ENCODE results near the gene SLC25A13.

Gene SLC25A13

GRCh38 chr7:96322847-96323461 is 1.1 kb upstream of the SLC25A13 start:
- DNase-seq (ENCODE audit: low read depth), result no peak

DNA sequence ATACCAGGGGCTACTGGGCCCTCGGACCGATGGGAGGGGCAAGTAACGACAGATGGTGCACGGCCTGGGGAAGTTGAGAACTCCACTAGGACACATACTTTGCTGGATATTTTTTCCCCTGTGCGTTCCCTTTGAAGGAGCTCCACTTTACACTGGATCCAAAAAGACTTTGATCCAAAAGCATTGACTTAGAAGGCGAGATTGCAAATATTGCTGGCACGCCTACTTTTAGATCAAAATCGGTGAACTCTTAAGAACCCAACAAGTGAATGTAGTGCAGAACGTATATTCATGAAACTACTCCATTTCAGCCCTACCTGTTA is 436 bp upstream of the SLC25A13 start:
- no peak for DNase-seq (ENCODE audit: low read depth)

DNA sequence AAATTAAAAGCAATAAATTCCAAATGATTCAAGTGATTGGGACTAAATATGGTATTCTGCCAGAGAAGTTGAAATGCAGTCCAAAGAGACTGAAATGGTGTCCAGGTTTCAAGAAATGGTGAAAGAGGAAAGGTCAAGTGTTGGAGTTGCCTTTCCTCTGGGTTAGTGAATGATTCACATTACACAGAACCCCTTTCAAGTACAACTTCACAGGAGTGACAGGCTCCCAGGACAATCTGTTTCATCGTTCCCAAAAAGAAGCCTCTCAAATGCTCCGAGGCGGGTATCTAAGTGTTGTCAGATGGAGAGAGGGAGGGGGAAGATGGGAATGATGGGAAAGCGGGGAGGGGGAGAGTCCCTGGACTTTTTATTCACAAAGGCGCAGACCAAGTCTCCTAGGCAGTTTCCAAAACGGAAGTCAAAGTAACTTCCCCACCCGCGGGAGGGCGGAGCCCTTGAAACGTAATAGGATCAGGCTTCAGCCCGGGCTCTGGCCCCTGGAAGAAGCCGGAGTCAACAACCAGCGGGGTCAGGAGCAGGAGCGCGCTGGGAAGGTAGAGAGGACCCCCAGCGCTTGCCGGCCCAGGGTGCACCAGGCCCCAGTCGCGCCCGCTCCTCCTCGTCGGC is 754 bp downstream of the SLC25A13 start:
- DNase-seq (ENCODE audit: low read depth), result peak; percentile 69

GRCh38 chr7:96320442-96320841 is 1.5 kb downstream of the SLC25A13 start:
- DNase-seq (ENCODE audit: low read depth), result no peak

- no peak for DNase-seq (ENCODE audit: low read depth)
Observed at GRCh38 chr7:96319439-96319838, 2.5 kb downstream of the SLC25A13 start.

DNA sequence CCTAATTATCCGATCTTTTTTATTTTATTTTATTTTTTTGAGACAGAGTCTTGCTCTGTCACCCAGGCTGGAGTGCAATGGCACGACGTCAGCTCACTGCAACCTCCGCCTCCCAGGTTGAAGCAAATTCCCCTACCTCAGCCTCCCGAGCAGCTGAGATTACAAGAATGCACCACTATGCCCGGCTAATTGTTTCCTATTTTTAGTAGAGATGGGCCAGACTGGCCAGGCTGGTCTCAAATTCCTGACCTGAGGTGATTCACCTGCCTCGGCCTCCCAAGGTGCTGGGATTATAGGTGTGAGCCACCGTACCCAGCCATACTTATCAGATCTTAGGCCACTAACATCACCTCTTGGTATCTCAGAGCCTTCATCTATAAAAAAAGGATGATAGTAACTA is 4.9 kb downstream of the SLC25A13 start:
- no peak for DNase-seq (ENCODE audit: low read depth)

DNA sequence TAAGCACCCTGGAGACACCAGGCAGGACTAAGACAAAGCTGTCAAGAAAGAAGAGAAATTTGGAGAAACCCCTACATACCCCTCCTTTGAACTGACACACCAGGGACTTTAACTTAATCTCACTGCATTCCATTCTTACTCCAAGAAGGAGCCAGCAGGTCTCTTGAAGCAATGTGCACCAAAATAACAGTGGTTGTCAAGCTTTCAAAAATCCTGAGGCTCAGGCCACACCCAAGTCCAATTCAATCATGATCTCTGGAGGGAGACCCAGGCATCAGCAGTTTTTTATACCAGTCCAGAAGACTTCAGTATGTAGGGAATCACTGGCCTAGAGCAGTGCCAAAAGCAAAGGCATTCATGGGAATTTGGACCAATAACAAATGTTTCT is 6.8 kb downstream of the SLC25A13 start:
- DNase-seq (ENCODE audit: low read depth), result no peak

GRCh38 chr7:96314402-96315124 is 7.3 kb downstream of the SLC25A13 start:
- DNase-seq (ENCODE audit: low read depth), result no peak

DNA sequence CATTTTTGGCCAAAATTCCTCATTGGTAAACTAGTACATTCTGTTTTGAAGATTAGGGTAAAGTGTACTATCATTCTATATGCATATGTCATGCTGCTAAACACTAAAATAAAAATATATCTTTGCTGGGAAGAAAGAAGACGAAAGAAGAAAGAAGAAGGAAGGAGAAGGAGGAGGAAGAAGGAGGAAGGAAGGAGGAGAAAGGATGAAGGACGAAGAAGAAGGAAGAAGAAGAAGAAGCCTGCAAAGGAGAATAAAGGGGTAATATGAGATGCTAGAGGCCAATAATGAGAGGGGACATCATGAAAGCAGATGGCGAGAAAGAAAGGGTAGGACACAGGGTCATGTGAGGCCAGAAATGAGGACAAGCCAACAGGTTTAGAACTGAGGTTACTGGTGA is 8.0 kb downstream of the SLC25A13 start:
- DNase-seq (ENCODE audit: low read depth), result no peak

DNA sequence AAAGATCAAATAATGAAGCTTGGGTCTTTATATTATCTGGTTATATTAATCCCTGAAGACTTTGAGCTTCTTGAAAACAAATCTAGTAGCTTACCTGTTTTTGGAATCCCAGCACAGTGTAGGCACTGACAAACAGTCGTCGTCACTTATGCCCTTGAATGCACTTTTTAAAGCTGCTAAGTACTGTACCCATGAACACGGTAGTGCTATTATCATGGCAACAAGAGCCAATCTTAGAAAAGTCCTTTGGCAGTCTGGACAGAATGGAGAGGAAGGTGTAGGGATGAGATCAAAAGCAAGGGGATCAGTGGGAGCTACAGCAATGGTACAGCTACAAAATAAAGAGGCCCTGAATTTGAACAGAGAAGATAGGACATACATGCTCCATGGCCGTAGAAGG is 9.4 kb downstream of the SLC25A13 start:
- DNase-seq (ENCODE audit: low read depth), result no peak

- DNase-seq (ENCODE audit: low read depth), result peak; percentile 18
Observed at GRCh38 chr7:96311967-96312366, 9.9 kb downstream of the SLC25A13 start.

DNA sequence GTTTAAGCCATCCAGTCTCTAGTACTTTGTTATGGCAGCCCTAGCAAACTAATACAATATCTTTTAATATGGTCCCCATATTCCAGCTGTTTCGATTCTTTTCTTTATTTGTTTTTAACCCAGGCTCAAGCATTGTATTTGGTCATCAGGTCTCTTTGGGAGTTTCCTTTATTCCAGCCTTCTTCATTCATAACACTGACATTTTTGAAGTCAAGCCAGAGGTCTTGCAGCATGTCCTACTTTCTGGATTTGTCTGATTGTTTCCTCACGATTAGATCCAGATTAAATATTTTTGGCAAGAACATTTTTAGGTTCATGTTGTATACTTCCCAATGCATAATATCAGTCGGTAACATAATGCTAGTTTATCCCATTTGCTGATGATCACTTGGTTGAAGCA is 11.8 kb downstream of the SLC25A13 start:
- DNase-seq (ENCODE audit: low read depth), result peak; percentile 81

- no peak for DNase-seq (ENCODE audit: low read depth)
Observed at GRCh38 chr7:96308950-96309263, 13.0 kb downstream of the SLC25A13 start.

DNA sequence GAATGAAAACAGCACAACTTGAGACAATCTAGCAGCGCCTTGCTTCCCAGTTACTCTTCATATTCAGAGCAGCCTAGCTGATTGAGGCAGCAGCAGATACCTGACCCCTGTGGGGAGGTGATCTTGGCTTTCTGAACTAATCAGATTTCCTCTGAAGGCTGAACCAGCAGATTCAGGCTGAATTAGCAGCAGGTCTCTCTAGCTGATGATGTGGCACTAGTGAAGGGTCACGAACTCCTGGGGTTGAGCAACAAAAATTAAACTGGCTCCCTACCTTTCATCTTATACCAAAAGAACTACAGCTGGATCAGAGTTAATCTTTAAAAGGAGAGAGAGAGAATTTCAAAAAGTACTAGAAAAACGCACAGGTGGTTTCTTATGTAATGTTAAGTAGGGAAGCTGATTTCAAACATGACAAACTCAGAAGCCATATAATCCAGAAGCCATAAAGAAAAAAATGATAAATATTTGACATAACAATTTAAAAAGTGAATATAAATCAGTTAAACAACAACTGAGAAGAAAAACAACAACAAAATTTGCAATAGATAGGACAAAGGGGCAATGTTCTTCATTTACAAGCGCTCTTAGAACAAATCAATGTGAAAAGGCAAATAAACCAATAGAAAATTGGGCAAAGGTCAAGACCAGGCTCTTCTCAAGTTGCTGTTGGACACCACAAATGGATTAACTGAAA is 13.5 kb downstream of the SLC25A13 start:
- no peak for DNase-seq (ENCODE audit: low read depth)

GRCh38 chr7:96306385-96307125 is 15.3 kb downstream of the SLC25A13 start:
- no peak for DNase-seq (ENCODE audit: low read depth)

- DNase-seq (ENCODE audit: low read depth), result no peak
Observed at GRCh38 chr7:96305915-96306314, 16.0 kb downstream of the SLC25A13 start.

GRCh38 chr7:96304573-96304972 is 17.3 kb downstream of the SLC25A13 start:
- DNase-seq (ENCODE audit: low read depth), result no peak

DNA sequence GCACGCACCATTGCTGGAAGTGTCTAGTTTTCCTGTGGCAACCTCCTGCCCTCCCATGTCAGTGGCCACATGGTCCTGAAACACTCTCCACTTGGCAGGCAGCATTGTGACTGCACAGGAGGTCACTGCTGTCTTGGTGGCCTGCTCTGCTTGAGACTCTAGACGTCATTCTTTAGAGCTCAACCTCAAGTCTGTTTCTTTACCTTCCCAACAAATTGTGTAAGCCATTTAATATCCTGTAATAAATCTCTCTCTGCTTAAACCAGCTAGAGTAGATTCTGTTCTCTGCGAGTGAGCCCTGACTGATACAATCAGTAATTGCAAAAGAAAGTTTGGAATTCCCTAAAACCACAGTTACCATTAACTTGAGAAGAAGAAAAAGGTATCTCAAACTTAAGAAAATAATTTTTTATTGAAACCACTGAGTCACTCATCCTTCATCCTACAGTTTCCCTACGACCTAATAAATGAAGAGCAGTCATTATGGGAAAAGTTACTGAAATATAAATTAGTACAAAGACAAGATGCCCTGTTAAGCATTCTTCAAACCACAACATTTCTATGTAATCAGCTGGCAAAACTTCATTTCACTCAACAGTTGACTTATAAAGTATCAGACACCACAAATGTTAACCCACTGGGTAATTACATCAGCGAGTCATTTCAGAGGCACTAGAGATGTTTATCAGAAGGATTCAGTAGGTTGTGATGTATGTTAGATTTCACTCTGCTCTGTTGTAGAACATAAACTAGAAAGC is 18.0 kb downstream of the SLC25A13 start:
- DNase-seq (ENCODE audit: low read depth), result no peak

DNA sequence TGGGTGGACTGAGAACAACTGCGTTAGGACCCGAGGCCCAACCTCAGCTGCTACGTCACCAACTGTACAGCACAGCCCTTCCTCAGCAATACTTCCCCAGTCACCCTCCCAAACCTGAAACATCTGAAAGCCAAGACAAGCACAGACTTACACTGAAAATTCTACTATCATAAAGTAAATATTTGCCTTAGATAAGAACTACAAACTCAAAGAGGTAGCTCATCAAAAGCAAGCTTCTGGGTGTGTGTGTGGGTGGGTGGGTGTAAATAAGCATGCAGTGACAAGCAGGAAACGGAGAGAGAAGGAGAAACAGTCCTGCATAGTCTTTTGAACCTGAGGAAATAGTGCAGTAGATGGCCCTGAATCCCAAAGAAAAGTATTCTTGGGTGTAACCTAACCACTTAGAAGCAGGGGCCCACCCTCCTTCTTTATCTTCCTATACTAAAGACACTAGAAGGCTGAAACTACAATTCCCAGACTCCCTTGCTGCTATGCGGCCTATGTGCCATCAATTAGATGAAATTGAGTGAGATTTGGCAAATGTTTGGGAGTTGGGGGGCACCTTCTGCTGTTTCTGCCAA is 18.7 kb downstream of the SLC25A13 start:
- no peak for DNase-seq (ENCODE audit: low read depth)

GRCh38 chr7:96300986-96301385 is 20.9 kb downstream of the SLC25A13 start:
- peak; percentile 15 for DNase-seq (ENCODE audit: low read depth)

- no peak for DNase-seq (ENCODE audit: low read depth)
Observed at GRCh38 chr7:96300502-96300901, 21.4 kb downstream of the SLC25A13 start.
